ENCODE measurements around the gene EEF2. TPM values are rescaled to one million over a fixed set of nuclear protein-coding genes. Genes with fewer than 3 reads are reported as not detected.

The EEF2 gene
- total and polyA plus RNA-seq, 2 of the 4 experiments (the other 2 are of a cell fraction) = 1,505 to 2,161 TPM

- H3K4me1 ChIP-seq (ENCODE audit: control insufficient read depth, insufficient read depth, low read length) = no peaks in the 10 kb centered on the region
- no peak within 1 kb of the TSS for H3K4me2 ChIP-seq (ENCODE audit: low read depth, low read length)
- H3K18ac ChIP-seq (ENCODE audit: low read depth, low read length) = no peak within 1 kb of the TSS
- H4K5ac ChIP-seq (ENCODE audit: low read depth, low read length) = no peak within 1 kb of the TSS
- POLR2A ChIA-PET (ENCODE audit: unreplicated experiment) = interaction anchor here (0.5 kb wide), 1 partner anchor 20 kb away, joined by 4 read pairs; no protein-coding TSS in a partner anchor
- no peak within 1 kb of the TSS for H2BK120ac ChIP-seq (ENCODE audit: low read depth, low read length)
- no peak within 1 kb of the TSS for H3K14ac ChIP-seq (replicated peaks; ENCODE audit: low read depth, low read length)
- DNase-seq (no peak), ATAC-seq (ENCODE audit: low read depth) (peak; percentile 27; the same call in 1 of the 2 replicates)
- peaks cover 27% of the 10 kb centered on the region for H3K27me3 ChIP-seq (ENCODE audit: control insufficient read depth, insufficient read depth, low read length)
- CTCF ChIA-PET = no interaction called here
- no peak within 1 kb of the TSS for H3K23ac ChIP-seq (ENCODE audit: low read depth, low read length)
- H2BK15ac ChIP-seq (ENCODE audit: low read depth, low read length) = no peak within 1 kb of the TSS
- H2AFZ ChIP-seq (replicated peaks; ENCODE audit: low read length, poor library complexity) = no peak within 1 kb of the TSS
- H3K9me1 ChIP-seq (ENCODE audit: insufficient read depth, low read length) = no peaks in the 10 kb centered on the region
- intact Hi-C loops (cut with micrococcal nuclease) (no loop called here), dilution Hi-C loops (cut with HindIII; ENCODE audit: low sequenced_read_pairs, unreplicated experiment) (no loop called here), in situ Hi-C loops (cut with MboI; ENCODE audit: low sequenced_read_pairs) (no loop called here)
- WGBS, 2 experiments (ENCODE audit: extremely low coverage in 2 of 2, insufficient read length in 1 of 2) = 1% methylated on average over 28 of the region's 51 CpGs; no CpG with 5 or more reads in 1 of the 2 experiments
- no TSS peak for BruUV-seq (replicated peaks)
- TF ChIP-seq RFX5 (IDR thresholded peaks at IDR 0.05; ENCODE audit: low read depth, low read length) (no peak), USF2 (IDR thresholded peaks at IDR 0.05; ENCODE audit: low read depth, low read length) (no peak), POLR2A (IDR thresholded peaks at IDR 0.05; ENCODE audit: low read depth, low read length) (no peak), SMC3 (IDR thresholded peaks at IDR 0.05; ENCODE audit: low read depth, low read length) (no peak), BHLHE40 (IDR thresholded peaks at IDR 0.05; ENCODE audit: low read depth, low read length) (no peak), MXI1 (IDR thresholded peaks at IDR 0.05; ENCODE audit: borderline replicate concordance, low read depth, low read length) (no peak), MAFK (IDR thresholded peaks at IDR 0.05; ENCODE audit: low read depth, low read length) (no peak), FOS (IDR thresholded peaks at IDR 0.05; ENCODE audit: low read depth, low read length) (no peak), CEBPB (IDR thresholded peaks at IDR 0.05; ENCODE audit: low read depth, low read length) (no peak), CTCF (conservative IDR thresholded peaks at IDR 0.05; ENCODE audit: low read depth, low read length) (no peak)
- no peak within 1 kb of the TSS for H2BK5ac ChIP-seq (ENCODE audit: low read depth, low read length, poor library complexity, severe bottlenecking)
- H2AK5ac ChIP-seq (ENCODE audit: low read depth, low read length) = no peak within 1 kb of the TSS
- H3K36me3 ChIP-seq (ENCODE audit: control insufficient read depth, insufficient read depth, low read length) = no peaks in the 10 kb centered on the region
- H3K4ac ChIP-seq (ENCODE audit: low read depth, low read length) = no peak within 1 kb of the TSS
- peak within 1 kb of the TSS; percentile 50 for H2AK9ac ChIP-seq (replicated peaks; ENCODE audit: low read depth, low read length, poor library complexity)
- no peaks in the 10 kb centered on the region for H3K79me1 ChIP-seq (ENCODE audit: low read depth in 1 of 2, low read length in 2 of 2)
- H3K56ac ChIP-seq (ENCODE audit: extremely low read depth, insufficient read depth, low read length) = no peak within 1 kb of the TSS
- no peak within 1 kb of the TSS for H3K4me3 ChIP-seq (ENCODE audit: insufficient read depth, low read depth, low read length)
- no peaks in the 10 kb centered on the region for H4K20me1 ChIP-seq (ENCODE audit: insufficient read depth, low read length)
- H4K8ac ChIP-seq (ENCODE audit: low read depth in 2 of 2, low read length in 2 of 2) = no peak within 1 kb of the TSS
- H3K9me3 ChIP-seq (ENCODE audit: control insufficient read depth, insufficient read depth, low read length) = no peaks in the 10 kb centered on the region
- H3K9ac ChIP-seq (ENCODE audit: low read depth, low read length) = no peak within 1 kb of the TSS
- H2BK20ac ChIP-seq (ENCODE audit: low read depth, low read length) = no peak within 1 kb of the TSS
- no peak within 1 kb of the TSS for H4K91ac ChIP-seq (ENCODE audit: insufficient read depth, low read depth, low read length)
- H3K27ac ChIP-seq (ENCODE audit: insufficient read depth, low read length) = no peak within 1 kb of the TSS
These were observed 52.1 kb downstream of the EEF2 start, which contains the start of gene NMRK2 for GRCh38 chr19:3932931-3933810. Gene NMRK2 (plus strand): TSS chr19:3933069. CDS start chr19:3933672, 603 bp downstream.
